Hindlimb muscle (tissue), 1 donor: ENCODE results near the gene FAS. TPM values are rescaled to one million over a fixed set of nuclear protein-coding genes. Genes with fewer than 3 reads are reported as not detected.

Source experiments
- DNase-seq: peaks from one replicate; pipeline ENCODE4 v3.0.0-alpha.2; 2013
- polyA plus RNA-seq: library from polyadenylated mRNA; unstranded; fragments of 120-200 nt; gene quantifications from one replicate; pipeline ENCODE4 v1.2.1, GENCODE V29; 2013; ENCODE audit not compliant: insufficient read length

Gene FAS
- polyA plus RNA-seq, 1 donor, result 10.5 TPM

GRCh38 chr10:88971221-88972061, 19.2 kb upstream of the FAS start:
- no peak for DNase-seq

DNA sequence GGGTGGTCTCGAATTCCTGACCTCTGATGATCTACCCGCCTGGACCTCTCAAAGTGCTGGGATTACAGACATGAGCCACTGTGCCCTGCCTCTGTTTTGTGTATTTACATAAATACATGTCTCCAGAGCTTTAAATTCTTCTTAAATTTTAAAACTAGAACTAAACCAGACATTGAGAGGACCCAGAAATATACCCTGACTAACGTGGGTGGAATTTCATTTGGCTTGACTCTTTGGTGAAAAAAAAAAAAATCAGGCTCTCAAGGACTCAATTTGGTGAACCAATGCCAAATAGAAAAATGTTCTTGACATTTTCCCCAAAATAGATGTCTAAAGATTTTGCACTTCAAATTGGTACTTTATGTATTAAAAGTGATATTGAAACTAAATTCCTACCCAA, 16.6 kb upstream of the FAS start:
- no peak for DNase-seq

- peak; percentile 47 for DNase-seq
Observed at GRCh38 chr10:88974446-88975376, 15.9 kb upstream of the FAS start.

GRCh38 chr10:88975377-88975720, 15.2 kb upstream of the FAS start:
- DNase-seq, result no peak

- no peak for DNase-seq
Observed at GRCh38 chr10:88978463-88978862, 12.1 kb upstream of the FAS start.

DNA sequence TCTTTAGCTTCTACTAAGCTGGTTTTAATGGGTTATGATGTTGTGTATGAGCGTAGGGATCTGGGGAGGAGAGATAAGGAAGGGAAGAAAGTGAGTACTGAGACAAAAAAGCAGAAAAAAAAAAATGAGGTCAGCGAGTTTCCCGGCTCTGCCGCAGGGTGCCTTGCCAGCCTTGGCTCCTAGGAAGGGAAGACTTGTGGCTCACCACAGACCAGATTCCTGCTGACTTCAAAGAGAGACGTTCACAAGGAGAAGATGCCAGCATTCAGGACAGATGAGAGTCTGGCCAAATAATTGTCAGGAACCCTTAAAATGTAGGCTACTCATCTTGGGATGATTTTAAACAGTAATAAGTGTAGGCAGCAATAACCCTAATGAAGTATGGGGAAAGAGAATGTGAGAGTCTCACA, 11.4 kb upstream of the FAS start:
- no peak for DNase-seq

- DNase-seq, result no peak
Observed at GRCh38 chr10:88979603-88980002, 11.0 kb upstream of the FAS start.

DNA sequence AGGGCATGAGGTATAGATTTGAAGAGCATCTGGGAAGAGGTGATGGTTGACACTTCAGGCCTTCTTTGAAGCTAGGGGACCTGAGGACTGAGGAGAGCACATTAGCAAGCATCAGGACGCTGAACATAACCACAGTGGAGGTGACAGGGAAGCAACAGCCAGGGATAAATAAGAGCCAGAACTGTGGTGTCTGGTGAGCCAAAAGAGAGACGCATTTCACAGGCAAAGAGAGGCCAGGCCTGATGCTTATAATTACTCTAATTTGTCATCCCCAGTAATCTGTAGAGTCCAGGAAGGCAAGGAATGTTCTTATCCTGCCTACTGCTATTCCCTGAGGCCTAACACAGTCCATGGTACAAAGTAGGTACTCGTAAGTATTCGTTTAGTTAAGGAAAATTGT, 10.4 kb upstream of the FAS start:
- DNase-seq, result no peak

DNA sequence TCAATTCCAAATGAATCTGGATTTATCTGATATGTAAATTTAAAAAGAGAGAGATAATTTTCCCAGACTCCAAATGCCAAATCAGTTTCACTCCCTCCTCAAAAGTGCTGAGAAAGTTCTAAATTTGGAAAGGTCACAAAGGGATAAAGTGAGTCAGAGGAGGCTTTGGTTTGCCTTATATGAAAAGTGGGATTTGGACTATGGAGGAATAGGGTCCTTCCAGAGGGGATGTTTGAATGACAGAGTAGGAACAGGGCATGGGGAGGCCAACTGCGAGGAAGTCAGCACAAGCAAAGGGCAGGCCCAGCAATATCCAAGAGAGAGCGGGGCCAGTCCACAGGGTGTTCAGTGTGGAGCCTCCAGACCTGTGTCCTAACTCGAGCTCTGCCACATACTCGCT, 9.8 kb upstream of the FAS start:
- no peak for DNase-seq

DNA sequence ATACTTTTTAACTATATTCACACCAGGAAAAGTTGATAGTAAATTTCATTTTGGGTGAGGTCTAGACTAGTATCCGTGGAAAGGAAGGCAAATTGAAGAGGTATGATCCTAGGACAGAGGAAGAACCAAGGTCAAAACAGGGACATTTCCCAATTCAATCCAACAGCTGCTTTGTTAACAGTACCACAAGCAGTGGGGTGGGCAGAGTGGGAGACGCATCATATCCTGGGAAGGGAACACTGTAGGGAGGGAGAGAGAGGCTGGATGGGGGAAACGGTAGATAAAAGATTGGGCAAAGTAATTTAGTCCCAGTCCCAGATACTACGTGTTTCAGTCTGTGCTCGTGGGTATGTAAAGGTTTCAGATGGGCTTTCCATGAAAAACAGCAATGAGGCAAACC, 9.2 kb upstream of the FAS start:
- DNase-seq, result no peak

DNA sequence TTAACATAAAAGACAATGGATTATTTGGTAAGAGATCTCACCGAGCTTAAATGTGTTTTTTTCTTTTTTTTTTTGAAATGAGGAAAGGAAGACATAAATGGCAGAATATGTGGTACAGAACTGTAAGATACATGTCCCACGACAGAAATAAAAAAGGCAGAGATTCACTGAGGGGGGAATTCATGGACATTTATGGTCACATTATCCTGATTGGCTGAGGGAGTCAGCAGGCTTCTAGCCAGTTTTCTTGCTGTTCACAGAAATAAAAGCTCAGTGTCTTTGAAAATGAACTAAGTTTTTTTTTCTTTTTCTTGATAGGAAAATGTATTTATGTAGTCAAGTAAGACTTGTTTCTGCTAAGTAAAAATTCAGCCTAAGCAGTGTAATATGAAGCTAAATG, 8.2 kb upstream of the FAS start:
- no peak for DNase-seq

DNA sequence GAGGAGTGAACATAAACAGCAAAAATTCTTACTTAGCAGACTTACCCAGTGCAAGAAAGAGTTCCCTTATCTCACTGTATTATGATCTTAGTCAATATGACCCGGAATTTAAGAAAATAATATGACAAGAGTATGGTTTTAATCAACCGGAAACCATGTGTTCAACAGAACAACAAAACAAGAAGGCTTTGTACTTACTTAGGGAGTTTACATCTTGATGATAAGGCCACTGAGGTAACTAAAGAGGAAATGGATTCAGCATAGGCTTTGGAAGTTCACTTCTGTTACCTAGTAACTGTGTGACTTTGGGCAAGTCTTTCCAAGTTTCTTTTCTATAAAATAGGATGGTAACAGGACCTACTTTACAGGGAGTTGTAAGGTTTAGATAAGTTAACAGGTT, 7.4 kb upstream of the FAS start:
- DNase-seq, result no peak

DNA sequence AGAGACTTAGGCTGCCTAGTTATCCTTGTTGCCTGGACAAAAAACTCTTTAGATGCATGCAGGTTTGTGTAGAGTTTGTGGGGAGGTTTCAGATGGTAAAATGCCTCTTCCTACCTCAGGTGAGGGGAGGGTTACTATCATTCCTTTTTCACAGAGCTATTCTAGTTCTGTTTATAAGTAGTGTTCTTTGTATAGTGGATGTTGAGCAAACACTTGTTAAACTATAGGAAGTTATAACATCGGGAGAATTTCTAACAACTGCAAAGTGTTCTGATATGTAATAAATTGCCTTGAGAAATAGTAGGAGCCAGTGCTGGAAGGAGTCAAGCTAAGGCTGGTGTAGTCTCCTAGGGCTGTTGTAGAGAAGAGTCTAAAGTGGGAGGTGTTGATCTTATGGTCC, 6.7 kb upstream of the FAS start:
- DNase-seq, result no peak

DNA sequence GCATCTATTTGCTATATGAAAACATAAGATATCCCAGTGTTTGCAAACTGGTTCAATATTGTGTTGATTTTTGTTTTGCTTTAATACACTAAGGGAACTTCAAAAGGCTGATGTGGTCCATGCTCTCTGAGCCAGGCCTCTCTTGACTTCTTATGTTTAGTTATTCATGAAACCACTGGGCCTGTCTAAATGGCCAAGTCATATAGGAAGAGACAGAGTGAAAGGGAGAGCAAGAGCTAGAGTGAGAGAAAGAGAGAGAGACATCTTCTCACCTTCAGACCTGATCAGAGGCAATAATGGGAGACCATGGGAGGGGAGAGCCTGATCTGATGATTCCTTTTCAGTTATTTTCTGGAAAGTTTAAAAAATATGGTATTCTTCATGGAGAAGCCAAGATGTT, 6.1 kb upstream of the FAS start:
- no peak for DNase-seq

DNA sequence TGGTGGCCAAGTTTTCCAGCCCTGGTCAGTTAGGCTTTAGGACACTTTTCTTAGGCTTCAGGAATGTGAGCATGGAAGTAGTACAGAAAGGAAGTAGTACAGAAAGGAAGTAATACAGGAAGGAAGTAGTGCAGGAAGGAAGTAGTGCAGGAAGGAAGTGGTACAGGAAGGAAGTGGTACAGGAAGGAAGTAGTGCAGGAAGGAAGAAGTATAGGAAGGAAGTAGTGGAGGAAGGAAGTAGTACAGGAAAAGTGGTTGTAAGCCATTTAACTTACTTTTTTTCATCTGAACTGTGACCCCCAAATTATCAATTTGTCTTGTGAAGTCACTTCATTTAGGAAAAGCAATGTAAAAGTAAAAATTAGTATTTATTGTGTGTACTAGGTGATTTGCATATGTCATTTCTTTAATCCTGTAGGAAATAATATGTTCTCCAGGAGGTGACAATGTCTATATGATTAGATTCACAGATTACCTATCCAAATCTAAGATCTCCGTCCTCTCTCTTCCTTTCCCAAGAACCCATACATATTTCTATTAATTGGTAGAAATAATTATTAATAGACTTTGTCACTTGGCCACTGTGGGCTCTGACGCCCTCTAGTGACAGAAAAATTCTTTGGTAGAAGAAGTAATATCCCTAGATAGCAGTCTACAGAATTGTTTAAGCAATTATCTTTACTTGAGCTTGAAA, 3.9 kb upstream of the FAS start:
- no peak for DNase-seq

- DNase-seq, result no peak
Observed at GRCh38 chr10:88987243-88987725, 3.3 kb upstream of the FAS start.

DNA sequence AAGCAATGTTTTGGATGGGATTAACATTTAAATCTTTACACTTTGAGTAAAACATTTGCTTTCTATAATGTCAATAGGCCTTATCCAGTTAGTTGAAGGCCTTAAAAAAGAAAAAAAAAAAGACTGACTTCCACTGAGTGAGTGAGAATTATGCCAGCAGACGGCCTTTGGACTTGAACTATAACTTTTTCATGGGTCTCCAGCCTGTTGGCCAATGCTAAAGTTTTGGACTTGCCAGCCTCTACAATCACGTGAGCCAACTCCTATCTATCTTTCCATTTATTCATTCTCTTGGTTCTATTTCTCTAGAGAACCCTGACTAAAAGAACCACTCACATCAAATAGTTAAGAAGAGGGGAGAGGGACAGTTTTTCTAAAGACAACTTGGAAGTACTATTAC, 2.8 kb upstream of the FAS start:
- DNase-seq, result no peak

- no peak for DNase-seq
Observed at GRCh38 chr10:88989423-88989822, 1.2 kb upstream of the FAS start.

GRCh38 chr10:88989824-88990383, 694 bp upstream of the FAS start:
- peak; percentile 58 for DNase-seq

- DNase-seq, result peak; percentile 84
Observed at GRCh38 chr10:88991161-88991898, 732 bp downstream of the FAS start.

DNA sequence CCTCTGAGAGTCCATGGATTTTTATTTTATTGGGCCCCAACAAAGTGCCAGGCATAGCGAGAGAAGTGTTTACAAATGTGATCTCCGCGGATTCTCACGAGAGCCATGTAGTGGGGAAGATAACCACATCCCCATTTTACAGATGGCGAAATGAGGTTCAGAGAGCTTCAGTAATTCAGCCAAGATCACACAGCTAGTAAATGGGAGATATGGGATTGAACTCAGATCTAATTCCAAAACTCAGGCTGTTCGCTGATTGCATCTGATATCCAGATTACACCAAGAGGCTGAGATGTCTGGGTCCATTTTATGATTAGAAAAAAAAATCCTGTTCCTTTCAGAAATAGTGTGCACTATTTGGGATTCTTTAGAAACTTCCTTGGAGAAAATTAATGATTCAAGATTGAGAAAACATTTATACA, 1.3 kb downstream of the FAS start:
- no peak for DNase-seq

DNA sequence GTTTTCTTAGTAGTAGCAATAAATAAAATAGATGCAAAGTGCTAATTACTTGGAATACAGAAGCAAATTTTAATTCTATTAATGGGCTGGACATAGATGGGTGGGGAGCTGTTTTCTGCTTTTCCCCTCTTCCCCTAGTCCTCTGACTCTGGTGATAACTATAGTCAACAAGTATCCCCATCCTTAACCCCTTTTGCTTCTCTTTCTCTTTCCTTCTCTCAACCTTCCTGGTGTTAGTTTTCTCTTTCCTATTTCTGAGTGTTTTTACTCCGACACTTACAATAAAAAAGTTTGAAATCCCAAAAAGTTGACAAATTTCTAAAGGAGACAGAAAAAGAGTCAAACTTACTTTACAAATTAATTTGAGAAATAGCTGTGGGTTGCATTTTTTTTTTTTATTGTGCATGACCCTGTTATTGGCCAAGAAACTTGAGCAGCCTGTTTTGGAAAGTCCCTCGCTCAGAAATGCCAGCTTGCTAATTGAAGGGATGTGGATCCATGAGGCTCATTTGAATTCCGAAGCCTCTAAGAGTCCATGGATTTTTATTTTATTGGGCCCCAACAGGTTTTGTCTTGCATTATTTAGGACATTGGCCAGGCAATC, 2.4 kb downstream of the FAS start:
- no peak for DNase-seq
